A549 (cell line): Measurements from ENCODE around the gene CLSTN1.

Source experiments
- CBX8 ChIP-seq: fragments of 200-600 bp; sonication (generic); IDR thresholded peaks from 2 replicates; pipeline ENCODE4 v1.6.1; 2016
- CTCF ChIP-seq: fragments of >200 bp; sonication (Bioruptor Twin); formaldehyde crosslinking; IDR thresholded peaks from 3 replicates; pipeline ENCODE4 v1.5.1; 2016
- ELK1 ChIP-seq: fragments of 150-350 bp; IDR thresholded peaks from 2 replicates; pipeline ENCODE4 v1.6.1; 2014; ENCODE audit warnings: low read depth, mild to moderate bottlenecking, low read length
- EP300 ChIP-seq, 2 experiments: fragments of >200 bp; sonication (Bioruptor Twin); formaldehyde crosslinking; IDR thresholded peaks; 2 replicates in 1 of 2; 3 replicates in 1 of 2; pipeline ENCODE4 v1.6.1; 2016 to 2017
- HMGXB4 ChIP-seq: fragments of 250-450 bp; sonication (Bioruptor Pico); IDR thresholded peaks from 2 replicates; pipeline ENCODE4 v1.5.0; 2021; ENCODE audit warnings: mild to moderate bottlenecking, moderate library complexity, borderline replicate concordance
- JUNB ChIP-seq: fragments of >200 bp; sonication (Bioruptor Twin); formaldehyde crosslinking; IDR thresholded peaks from 2 replicates; pipeline ENCODE4 v1.6.1; 2016
- POLR2A ChIP-seq: IDR thresholded peaks from 2 replicates; pipeline ENCODE4 v1.6.1; 2012; ENCODE audit warnings: mild to moderate bottlenecking, low read length
- RAD21 ChIP-seq, 2 experiments: fragments of >200 bp in 1 of 2; sonication (Bioruptor Twin) in 1 of 2; formaldehyde crosslinking in 1 of 2; IDR thresholded peaks in 1 of 2; conservative IDR thresholded peaks in 1 of 2; 2 replicates in 1 of 2; 3 replicates in 1 of 2; pipeline ENCODE4 v1.6.1; 2012 to 2018; ENCODE audit warnings: inconsistent platforms in 1 of 2
- REST ChIP-seq: fragments of 200-600 bp; sonication (generic); IDR thresholded peaks from 2 replicates; pipeline ENCODE4 v1.6.1; 2016; ENCODE audit warnings: antibody characterized with exemption, mild to moderate bottlenecking, moderate library complexity
- RFX5 ChIP-seq: fragments of 450-650 bp; IDR thresholded peaks from 2 replicates; pipeline ENCODE4 v1.7.1; 2014; ENCODE audit warnings: antibody characterized with exemption, mild to moderate bottlenecking, moderate library complexity
- ZC3H11A ChIP-seq: fragments of 450-650 bp; IDR thresholded peaks from 2 replicates; pipeline ENCODE4 v1.6.1; 2014; ENCODE audit warnings: antibody characterized with exemption, mild to moderate bottlenecking

- TF ChIP-seq ZC3H11A (no peak), CTCF (no peak), ELK1 (no peak), REST (no peak), POLR2A (no peak), JUNB (no peak), EP300 (IDR thresholded peaks at IDR 0.05) (no peak), RAD21 (conservative IDR thresholded peaks at IDR 0.05 in 1 of 2, IDR thresholded peaks at IDR 0.05 in 1 of 2) (no peak), HMGXB4 (CRISPR knock-in tag) (no peak), CBX8 (no peak), RFX5 (no peak)
Observed at GRCh38 chr1:9776685-9777084, 47.1 kb downstream of the CLSTN1 start.
